Choroid plexus epithelial cell (primary cell): Measurements from ENCODE around the gene PRRG2.

Source experiments
- DNase-seq: peaks from one replicate; pipeline ENCODE4 v3.0.0-alpha.2; 2010; ENCODE audit warnings: low read depth
- H3K4me3 ChIP-seq: 2 replicates; pipeline ENCODE4 v1.5.1; 2011; ENCODE audit warnings: low read depth, mild to moderate bottlenecking, control low read depth, low read length, moderate library complexity
- TF ChIP-seq, protein P1 (sequence below): conservative IDR thresholded peaks from 2 replicates; pipeline ENCODE4 v1.5.1; 2011; ENCODE audit warnings: low read depth, mild to moderate bottlenecking, control low read depth, inconsistent platforms, low read length, moderate library complexity

The PRRG2 gene

DNA sequence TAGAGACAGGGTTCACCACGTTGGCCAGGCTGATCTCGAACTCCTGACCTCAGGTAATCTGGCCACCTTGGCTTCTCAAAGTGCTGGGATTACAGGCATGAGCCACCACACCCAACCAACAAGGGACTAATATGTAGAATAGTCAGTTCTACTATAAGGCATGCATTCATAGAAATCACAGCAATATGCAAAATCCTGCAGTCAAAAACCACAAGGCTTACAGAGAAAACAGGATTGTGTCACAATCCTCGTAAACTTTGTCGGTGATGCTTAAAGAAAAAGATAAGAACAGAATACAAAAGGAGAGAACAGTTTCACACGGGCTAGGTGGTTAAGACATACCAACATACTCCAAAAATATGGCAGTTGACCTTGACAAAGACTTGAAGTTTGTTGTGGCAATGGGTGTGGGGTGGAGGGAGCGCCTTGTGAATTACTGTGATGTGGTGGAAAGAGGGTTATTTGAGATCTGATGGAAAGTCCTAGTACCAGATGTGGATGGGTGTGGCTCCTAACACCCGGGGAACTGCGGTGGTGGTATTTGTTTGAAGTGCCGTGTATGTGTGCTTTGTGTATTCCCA lies 13.2 kb upstream of the PRRG2 start:
- H3K4me3 ChIP-seq = no peak overlapping the region
- TF ChIP-seq, protein P1, sequence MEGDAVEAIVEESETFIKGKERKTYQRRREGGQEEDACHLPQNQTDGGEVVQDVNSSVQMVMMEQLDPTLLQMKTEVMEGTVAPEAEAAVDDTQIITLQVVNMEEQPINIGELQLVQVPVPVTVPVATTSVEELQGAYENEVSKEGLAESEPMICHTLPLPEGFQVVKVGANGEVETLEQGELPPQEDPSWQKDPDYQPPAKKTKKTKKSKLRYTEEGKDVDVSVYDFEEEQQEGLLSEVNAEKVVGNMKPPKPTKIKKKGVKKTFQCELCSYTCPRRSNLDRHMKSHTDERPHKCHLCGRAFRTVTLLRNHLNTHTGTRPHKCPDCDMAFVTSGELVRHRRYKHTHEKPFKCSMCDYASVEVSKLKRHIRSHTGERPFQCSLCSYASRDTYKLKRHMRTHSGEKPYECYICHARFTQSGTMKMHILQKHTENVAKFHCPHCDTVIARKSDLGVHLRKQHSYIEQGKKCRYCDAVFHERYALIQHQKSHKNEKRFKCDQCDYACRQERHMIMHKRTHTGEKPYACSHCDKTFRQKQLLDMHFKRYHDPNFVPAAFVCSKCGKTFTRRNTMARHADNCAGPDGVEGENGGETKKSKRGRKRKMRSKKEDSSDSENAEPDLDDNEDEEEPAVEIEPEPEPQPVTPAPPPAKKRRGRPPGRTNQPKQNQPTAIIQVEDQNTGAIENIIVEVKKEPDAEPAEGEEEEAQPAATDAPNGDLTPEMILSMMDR = no peak
- DNase-seq = peak; percentile 46

DNA sequence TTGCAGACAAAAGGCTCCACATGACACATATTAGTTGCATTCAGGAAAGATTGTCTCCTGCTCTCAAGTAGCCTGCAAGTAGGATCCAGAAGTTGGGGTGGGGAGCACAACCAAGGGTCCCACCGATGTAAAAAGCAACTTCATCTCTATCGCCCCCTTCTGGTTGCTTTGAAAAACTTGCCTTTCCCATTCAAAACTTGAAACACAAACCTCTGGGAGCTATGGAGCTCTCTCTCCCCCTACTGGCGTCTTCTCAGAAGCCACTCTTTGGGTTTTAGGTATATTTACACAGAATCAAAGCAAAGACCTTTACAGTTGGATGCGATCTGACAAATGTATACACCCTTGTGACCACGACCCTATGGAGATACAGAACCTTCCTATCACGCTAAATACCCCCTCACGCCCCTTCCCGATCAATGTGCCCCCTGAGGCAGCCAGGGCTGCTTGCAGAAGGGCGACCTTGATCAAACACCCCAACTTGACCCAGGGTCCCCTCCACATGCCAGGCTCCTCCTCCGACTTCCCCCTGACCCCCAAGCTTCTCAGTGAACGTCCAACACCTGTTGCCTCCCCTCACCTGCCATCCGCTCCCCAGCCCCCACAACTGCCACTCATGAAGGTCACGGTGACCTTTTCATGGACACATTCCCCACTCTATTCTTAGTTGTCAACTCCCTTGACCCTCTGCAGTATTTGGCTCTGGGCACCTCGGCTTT lies 10.8 kb upstream of the PRRG2 start:
- no peak overlapping the region for H3K4me3 ChIP-seq
- peak; percentile 91 for DNase-seq
- TF ChIP-seq, protein P1 = peak; percentile 100

DNA sequence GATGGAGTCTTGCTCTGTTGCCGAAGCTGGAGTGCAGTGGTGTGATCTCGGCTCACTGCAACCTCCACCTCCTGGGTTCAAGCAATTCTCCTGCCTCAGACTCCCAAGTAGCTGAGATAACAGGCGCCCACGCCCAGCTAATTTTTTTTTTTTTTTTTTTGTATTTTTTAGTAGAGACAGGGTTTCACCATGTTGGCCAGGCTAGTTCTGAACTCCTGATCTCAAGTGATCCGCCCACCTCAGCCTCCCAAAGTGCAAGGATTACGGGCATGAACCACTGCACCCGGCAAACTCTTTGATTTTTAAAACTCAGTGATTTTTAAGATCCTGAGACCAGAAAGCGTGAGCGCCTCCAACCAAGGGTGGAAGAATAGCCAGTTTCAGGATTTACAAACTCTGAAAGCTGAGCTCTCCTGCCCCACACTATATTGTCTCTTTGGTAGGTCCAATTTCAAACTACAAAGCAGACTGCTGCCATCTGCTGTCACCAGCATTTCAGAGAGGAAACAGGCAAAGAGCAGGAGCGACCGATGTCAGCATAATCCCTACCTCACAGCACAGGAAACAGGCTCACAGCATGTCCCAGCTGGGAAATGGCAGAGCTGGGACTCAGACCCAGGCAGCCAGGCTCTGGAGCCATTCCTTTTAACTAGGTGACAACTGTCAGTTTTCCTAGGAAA lies 10.0 kb upstream of the PRRG2 start:
- no peak for DNase-seq
- H3K4me3 ChIP-seq = no peak overlapping the region
- TF ChIP-seq, protein P1 = no peak

DNA sequence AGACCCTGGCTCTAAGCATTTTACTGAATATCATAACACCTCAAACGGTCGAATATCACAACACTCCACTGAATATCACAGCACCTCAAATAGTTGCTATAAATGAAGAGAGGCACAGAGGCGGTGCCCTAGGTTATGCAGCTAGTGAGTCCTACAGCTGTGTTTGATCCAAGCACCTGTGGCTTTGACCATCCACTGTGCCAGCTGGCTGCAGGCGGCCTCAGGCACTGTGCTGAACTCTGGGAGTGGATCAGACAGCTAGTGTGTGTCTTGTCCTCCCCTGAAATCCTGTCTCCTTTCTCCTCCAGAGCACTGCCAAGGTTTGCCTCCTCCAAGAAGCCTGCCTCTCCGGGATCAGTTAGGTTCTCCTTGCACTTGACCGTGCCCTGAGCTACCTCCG lies 8.1 kb upstream of the PRRG2 start:
- TF ChIP-seq, protein P1 = no peak
- no peak overlapping the region for H3K4me3 ChIP-seq
- DNase-seq = no peak

DNA sequence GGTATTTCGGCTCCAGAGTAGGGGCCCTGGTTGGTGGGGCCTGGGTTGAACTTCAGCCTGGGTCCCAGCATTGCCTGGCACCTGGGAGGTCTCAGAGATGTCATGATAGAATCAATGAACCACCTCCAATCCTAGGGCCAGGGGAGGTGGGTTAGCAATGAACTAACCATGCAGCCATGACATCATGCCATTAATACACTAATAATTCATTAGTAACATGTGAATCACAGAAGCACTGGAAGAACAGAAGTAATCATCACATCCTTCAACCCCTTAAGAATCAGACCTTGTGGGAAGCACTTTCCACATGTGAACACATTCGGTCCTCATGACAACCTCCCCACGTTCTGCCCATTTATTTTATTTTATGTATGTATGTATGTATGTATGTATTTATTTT lies 7.7 kb upstream of the PRRG2 start:
- DNase-seq = no peak
- no peak overlapping the region for H3K4me3 ChIP-seq

DNA sequence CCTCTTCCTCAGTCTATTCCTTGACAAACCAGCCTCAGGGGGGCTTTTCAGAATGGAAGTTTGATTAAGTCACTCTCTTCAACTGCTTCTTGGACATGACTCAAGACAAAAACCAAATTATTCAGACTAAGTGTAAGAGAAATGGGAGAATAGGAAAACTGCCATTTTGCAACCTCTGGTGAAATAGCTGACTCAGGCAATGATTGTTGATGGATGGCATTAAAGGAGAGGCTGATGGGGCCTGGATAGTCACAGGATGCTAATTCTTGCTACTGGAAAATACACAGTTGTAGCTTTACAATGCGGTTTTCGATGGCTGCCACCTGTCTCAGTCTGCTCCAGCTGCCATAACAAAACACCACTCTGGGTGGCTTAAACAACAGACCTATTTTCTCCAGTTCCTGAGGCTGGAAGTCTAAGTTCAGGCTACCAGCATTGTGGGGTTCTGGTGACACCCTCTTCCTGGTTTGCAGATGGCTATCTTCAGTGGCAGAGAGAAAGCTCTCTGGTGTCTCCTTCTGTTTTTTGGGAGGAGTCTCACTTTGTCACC lies 6.8 kb upstream of the PRRG2 start:
- DNase-seq = no peak
- TF ChIP-seq, protein P1 = no peak
- no peak overlapping the region for H3K4me3 ChIP-seq

More for the DNA sequence above, 7.7 kb upstream of the PRRG2 start:
- TF ChIP-seq, protein P1 = no peak
